MV-4-11 (cell line): ENCODE results near the gene NMNAT2.
"Not testable (repeated sequence)": the region's sequence is repeated elsewhere in the genome, so short reads cannot be mapped to it uniquely, and the experiment has no call there.

Experiments used
- DNase-seq: peaks from one replicate; lab custom pipeline; 2025; lab: John Stamatoyannopoulos, UW

Gene NMNAT2

GRCh38 chr1:183416850-183417771 lies 1.1 kb downstream of the NMNAT2 start:
- DNase-seq, result no peak

- no peak for DNase-seq
These were observed 3.8 kb downstream of the NMNAT2 start for GRCh38 chr1:183414365-183414764.

GRCh38 chr1:183411091-183411490 lies 7.1 kb downstream of the NMNAT2 start:
- no peak for DNase-seq

GRCh38 chr1:183407961-183408360 lies 10.2 kb downstream of the NMNAT2 start:
- DNase-seq, result no peak

GRCh38 chr1:183407474-183407873 lies 10.7 kb downstream of the NMNAT2 start:
- DNase-seq, result no peak

GRCh38 chr1:183404476-183404875 lies 13.7 kb downstream of the NMNAT2 start:
- DNase-seq, result no peak

GRCh38 chr1:183403498-183403897 lies 14.7 kb downstream of the NMNAT2 start:
- no peak for DNase-seq

GRCh38 chr1:183401565-183401964 lies 16.6 kb downstream of the NMNAT2 start:
- not testable (repeated sequence) for DNase-seq

GRCh38 chr1:183394435-183394834 lies 23.7 kb downstream of the NMNAT2 start:
- DNase-seq, result no peak

GRCh38 chr1:183391863-183392262 lies 26.3 kb downstream of the NMNAT2 start:
- DNase-seq, result no peak

GRCh38 chr1:183390561-183390960 lies 27.6 kb downstream of the NMNAT2 start:
- no peak for DNase-seq

GRCh38 chr1:183388735-183389134 lies 29.4 kb downstream of the NMNAT2 start:
- DNase-seq, result no peak

- no peak for DNase-seq
These were observed 32.6 kb downstream of the NMNAT2 start for GRCh38 chr1:183385340-183386144.

- DNase-seq, result no peak
These were observed 38.2 kb downstream of the NMNAT2 start for GRCh38 chr1:183379951-183380350.

- DNase-seq, result no peak
These were observed 42.8 kb downstream of the NMNAT2 start for GRCh38 chr1:183375381-183375780.

GRCh38 chr1:183374825-183375224 lies 43.4 kb downstream of the NMNAT2 start:
- no peak for DNase-seq

- no peak for DNase-seq
These were observed 45.5 kb downstream of the NMNAT2 start for GRCh38 chr1:183372586-183373230.

- peak; percentile 10 for DNase-seq
These were observed 47.7 kb downstream of the NMNAT2 start for GRCh38 chr1:183370399-183371058.

- no peak for DNase-seq
These were observed 49.7 kb downstream of the NMNAT2 start for GRCh38 chr1:183368213-183369108.

- DNase-seq, result no peak
These were observed 52.1 kb downstream of the NMNAT2 start for GRCh38 chr1:183366116-183366515.

- DNase-seq, result no peak
These were observed 52.5 kb downstream of the NMNAT2 start for GRCh38 chr1:183365676-183366075.
